Cardiac muscle cell (in vitro differentiated cells and primary cell): ENCODE results near the gene BAK1. TPM values are rescaled to one million over a fixed set of nuclear protein-coding genes. Genes with fewer than 3 reads are reported as not detected.

ENCODE experiments used
- DNase-seq, 2 donors: peaks; one replicate each; pipeline versions ENCODE4 v3.0.0 to v3.0.0-alpha.2; 2010 to 2017; ENCODE audit warnings: low read depth in 1 of 2, low spot score in 1 of 2
- H3K27ac ChIP-seq: fragments of 200-600 bp; sonication (generic); 2 replicates; pipeline ENCODE4 v1.5.1; 2016
- H3K27me3 ChIP-seq: fragments of 200-600 bp; sonication (generic); 2 replicates; pipeline ENCODE4 v1.6.0; 2016; ENCODE audit warnings: control low read depth
- H3K36me3 ChIP-seq: fragments of 200-600 bp; sonication (generic); 2 replicates; pipeline ENCODE4 v1.5.1; 2016; ENCODE audit warnings: control low read depth
- H3K4me1 ChIP-seq: fragments of 200-600 bp; sonication (generic); 2 replicates; pipeline ENCODE4 v1.8.1; 2017; ENCODE audit warnings: low read depth, mild to moderate bottlenecking, mixed run types
- H3K4me3 ChIP-seq: fragments of 200-600 bp; sonication (generic); 2 replicates; pipeline ENCODE4 v1.5.1; 2016; ENCODE audit warnings: mild to moderate bottlenecking
- H3K9me3 ChIP-seq: fragments of 200-600 bp; sonication (generic); 2 replicates; pipeline ENCODE4 v1.5.1; 2017; ENCODE audit warnings: low read depth, mild to moderate bottlenecking, control low read depth
- CTCF ChIP-seq: IDR thresholded peaks from 2 replicates; pipeline ENCODE4 v1.5.1; 2012; ENCODE audit warnings: low read depth, mild to moderate bottlenecking, low read length
- polyA plus RNA-seq: library from polyadenylated mRNA; unstranded; fragments of >200 nt; fragmentation: Nextera tagmentation; extraction: Ambion mirVana; gene quantifications from 2 replicates; pipeline ENCODE4 v1.2.1, GENCODE V29; 2016
- total RNA-seq: library from RNA; depleted of rRNA; stranded (reverse); fragments of >200 nt; gene quantifications from 2 replicates; pipeline ENCODE4 v1.2.3, GENCODE V29; 2016

The BAK1 gene
- total and polyA plus RNA-seq, 2 experiments from 2014 or later: 39.0 to 85.3 TPM

DNA sequence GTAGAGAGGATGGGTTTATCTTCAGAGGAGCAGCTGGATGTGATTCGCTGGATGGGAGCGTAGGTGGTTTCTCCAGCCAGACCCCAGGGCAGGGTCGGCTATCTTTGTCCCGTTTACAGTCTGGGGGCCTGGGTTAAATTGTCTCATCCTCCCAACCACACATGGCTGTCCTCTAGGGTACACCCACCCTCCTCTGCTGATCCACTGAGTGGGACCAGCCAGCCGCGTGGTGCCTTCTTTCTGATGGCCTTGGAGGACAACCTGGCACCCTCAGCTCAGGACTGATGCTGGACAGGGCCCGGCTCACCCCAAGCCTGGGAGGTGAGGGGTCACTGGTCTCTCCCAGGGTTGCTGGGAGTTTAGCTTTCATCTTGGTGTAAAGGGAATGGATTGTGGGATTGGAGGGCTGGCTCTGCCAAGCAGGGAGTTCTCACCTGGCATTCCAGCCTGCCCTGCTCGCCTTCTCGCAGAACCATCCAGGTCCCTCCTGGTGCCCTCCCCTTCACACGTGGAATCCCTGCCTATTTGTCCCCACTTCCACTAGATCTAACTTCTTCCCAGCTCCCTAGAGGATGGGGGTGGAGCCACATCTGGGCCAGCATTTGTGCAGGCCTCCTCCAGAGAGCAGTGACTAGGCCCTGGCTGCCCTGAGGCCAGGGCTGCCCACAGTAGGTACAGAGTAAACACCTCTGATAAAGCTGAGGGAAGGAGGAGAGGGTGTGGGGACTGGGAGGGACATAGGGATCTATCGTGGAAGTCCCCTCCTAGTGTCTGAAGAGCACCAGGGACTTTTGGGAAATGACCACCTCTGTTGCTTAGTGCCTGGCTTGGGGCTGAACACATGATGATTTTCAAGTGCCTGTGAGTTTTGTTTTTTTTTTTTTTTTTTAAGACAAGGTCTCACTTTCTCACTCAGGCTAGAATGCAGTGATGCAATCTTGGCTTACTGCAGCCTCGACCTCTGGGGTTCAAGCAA lies 42.7 kb upstream of the BAK1 start:
- TF ChIP-seq CTCF: no peak
- no peaks in the 10 kb centered on the region for H3K36me3 ChIP-seq

GRCh38 chr6:33621711-33622388 lies 41.8 kb upstream of the BAK1 start:
- Histone ChIP-seq H3K27ac (no peak overlapping the region), H3K36me3 (no peaks in the 10 kb centered on the region), H3K9me3 (no peaks in the 10 kb centered on the region), H3K4me3 (peak overlapping the region; percentile 49), H3K27me3 (peaks cover 58% of the 10 kb centered on the region), H3K4me1 (peaks cover 5% of the 10 kb centered on the region)
- no peak for TF ChIP-seq CTCF
- DNase-seq: no peak

More for the DNA sequence above, 42.7 kb upstream of the BAK1 start:
- Histone ChIP-seq H3K27me3 (peaks cover 58% of the 10 kb centered on the region), H3K27ac (no peak overlapping the region), H3K4me1 (peaks cover 5% of the 10 kb centered on the region), H3K4me3 (no peak overlapping the region), H3K9me3 (no peaks in the 10 kb centered on the region)
- DNase-seq: no peak

DNA sequence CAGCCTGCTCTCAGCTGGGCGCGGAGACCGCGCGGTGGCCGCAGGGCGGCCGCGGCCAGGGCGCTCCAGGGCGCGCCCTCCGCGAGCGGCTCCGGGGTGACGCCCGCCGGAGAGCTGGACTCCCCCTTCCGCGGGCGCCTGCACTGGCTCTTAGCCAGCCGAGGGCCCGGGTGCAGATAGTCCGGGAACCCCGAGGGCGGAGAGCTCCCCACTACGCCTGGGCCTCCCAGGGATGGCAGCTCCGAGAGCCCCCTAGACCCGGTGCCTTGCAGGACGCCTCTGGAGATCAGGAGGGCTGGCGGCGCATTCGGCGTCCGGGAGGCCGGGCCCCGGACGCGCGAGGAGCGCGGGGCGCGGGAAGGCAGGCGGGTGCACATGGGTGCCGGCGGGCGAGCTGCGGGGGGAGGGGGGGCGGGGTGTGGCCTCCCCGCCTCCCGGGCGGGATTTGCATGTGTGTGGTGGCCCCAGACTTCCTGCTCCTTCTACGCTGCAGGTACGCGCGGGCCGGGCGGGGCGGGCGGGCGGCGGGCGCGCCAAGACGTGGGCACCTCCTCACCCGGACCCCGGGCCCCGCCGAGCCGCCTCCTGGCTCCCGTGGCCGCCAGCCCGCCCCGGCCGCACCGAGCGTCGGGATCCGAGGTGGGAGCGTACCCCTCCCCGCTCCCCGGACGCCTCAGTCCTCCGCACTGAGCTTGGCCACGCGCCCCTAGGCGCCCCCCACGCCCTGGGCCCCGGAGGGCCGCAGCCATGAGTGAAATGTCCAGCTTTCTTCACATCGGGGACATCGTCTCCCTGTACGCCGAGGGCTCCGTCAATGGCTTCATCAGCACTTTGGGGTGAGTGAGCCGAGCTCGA lies 41.0 kb upstream of the BAK1 start, which contains the start of gene ITPR3:
Gene ITPR3 (plus strand): TSS at position 467 of the 855 bp plus-strand sequence. CDS start 281 bp downstream, at position 748.
- Histone ChIP-seq H3K27ac (no peak within 1 kb of the TSS), H3K4me3 (peak within 1 kb of the TSS; percentile 49), H3K4me1 (peaks cover 5% of the 10 kb centered on the region), H3K27me3 (peaks cover 58% of the 10 kb centered on the region), H3K36me3 (no peaks in the 10 kb centered on the region), H3K9me3 (no peaks in the 10 kb centered on the region)
- TF ChIP-seq CTCF: no peak
- DNase-seq: peak; percentile 44 to 45

GRCh38 chr6:33620158-33620855 lies 40.2 kb upstream of the BAK1 start:
- H3K4me1 ChIP-seq: peaks cover 5% of the 10 kb centered on the region
- no peak for TF ChIP-seq CTCF
- no peaks in the 10 kb centered on the region for H3K36me3 ChIP-seq
- H3K27ac ChIP-seq: no peak overlapping the region
- DNase-seq: peak in 1 of 2 donors; percentile 89
- H3K4me3 ChIP-seq: peak overlapping the region; percentile 49
- H3K9me3 ChIP-seq: no peaks in the 10 kb centered on the region
- H3K27me3 ChIP-seq: peaks cover 58% of the 10 kb centered on the region
